OCI-LY1 (cell line): ENCODE measurements around the gene NSUN2.
"Not testable (repeated sequence)": the region's sequence is repeated elsewhere in the genome, so short reads cannot be mapped to it uniquely, and the experiment has no call there.

Experiments
- H2AFZ ChIP-seq: fragments of 200-600 bp; sonication (generic), shearing (Covaris generic); 2 replicates; pipeline ENCODE4 v1.6.0; 2014; ENCODE audit warnings: antibody characterized with exemption, mild to moderate bottlenecking, low read length
- H3F3A ChIP-seq: fragments of 200-600 bp; sonication (generic), shearing (Covaris generic); 2 replicates; pipeline ENCODE4 v1.6.0; 2014; ENCODE audit warnings: mild to moderate bottlenecking, antibody characterized with exemption, low read length, moderate library complexity; ENCODE audit not compliant: insufficient read depth
- H3K27ac ChIP-seq: fragments of 200-600 bp; sonication (generic); 2 replicates; pipeline ENCODE4 v1.5.1; 2014; ENCODE audit warnings: low read length, mixed run types, mild to moderate bottlenecking, low read depth; ENCODE audit not compliant: poor library complexity, severe bottlenecking
- H3K27me3 ChIP-seq: fragments of 200-600 bp; sonication (generic); 2 replicates; pipeline ENCODE4 v1.6.0; 2014; ENCODE audit warnings: antibody characterized with exemption, mild to moderate bottlenecking, low read length, moderate library complexity; ENCODE audit not compliant: insufficient read depth
- H3K36me3 ChIP-seq: fragments of 200-600 bp; sonication (generic); 2 replicates; pipeline ENCODE4 v1.6.1; 2014; ENCODE audit warnings: mild to moderate bottlenecking, antibody characterized with exemption, low read length, moderate library complexity, mixed read lengths; ENCODE audit not compliant: insufficient read depth
- H3K4me1 ChIP-seq: fragments of 200-600 bp; sonication (generic); 2 replicates; pipeline ENCODE4 v1.5.1; 2014; ENCODE audit warnings: mild to moderate bottlenecking, low read length, moderate library complexity; ENCODE audit not compliant: insufficient read depth, severe bottlenecking
- H3K4me2 ChIP-seq: fragments of 200-600 bp; sonication (generic), shearing (Covaris generic); 2 replicates; pipeline ENCODE4 v1.6.1; 2014; ENCODE audit warnings: low read length
- H3K4me3 ChIP-seq: fragments of 200-600 bp; sonication (generic); 2 replicates; pipeline ENCODE4 v1.5.1; 2014; ENCODE audit warnings: low read length, low read depth, mild to moderate bottlenecking, mixed read lengths; ENCODE audit not compliant: poor library complexity, severe bottlenecking
- H3K79me2 ChIP-seq: fragments of 200-600 bp; shearing (Covaris generic); 2 replicates; pipeline ENCODE4 v1.6.1; 2016; ENCODE audit warnings: mixed run types, low read length, mixed read lengths; ENCODE audit not compliant: insufficient read depth
- H3K9ac ChIP-seq: fragments of 200-600 bp; sonication (generic), shearing (Covaris generic); 2 replicates; pipeline ENCODE4 v1.6.1; 2014; ENCODE audit warnings: mild to moderate bottlenecking, low read length, mixed read lengths
- H3K9me2 ChIP-seq: fragments of 200-600 bp; sonication (generic), shearing (Covaris generic); 2 replicates; pipeline ENCODE4 v1.6.1; 2014; ENCODE audit warnings: low read depth, mild to moderate bottlenecking, low read length, mixed read lengths
- H3K9me3 ChIP-seq: fragments of 200-600 bp; shearing (Covaris generic); 2 replicates; pipeline ENCODE4 v1.6.1; 2014; ENCODE audit warnings: low read length, mixed read lengths
- H4K20me1 ChIP-seq: fragments of 200-600 bp; sonication (generic), shearing (Covaris generic); 2 replicates; pipeline ENCODE4 v1.6.0; 2016; ENCODE audit warnings: mild to moderate bottlenecking, low read length; ENCODE audit not compliant: insufficient read depth
- CTCF ChIP-seq: fragments of 200-600 bp; sonication (generic), shearing (Covaris generic); IDR thresholded peaks from 2 replicates; pipeline ENCODE4 v1.5.1; 2017; ENCODE audit warnings: mild to moderate bottlenecking, antibody characterized with exemption, low read length, moderate library complexity, mixed read lengths
- EZH2 ChIP-seq: fragments of 200-600 bp; sonication (generic), shearing (Covaris generic); IDR thresholded peaks from 2 replicates; pipeline ENCODE4 v1.8.0; 2017; ENCODE audit warnings: borderline replicate concordance, mixed run types, mild to moderate bottlenecking, antibody characterized with exemption, low read length, moderate library complexity, mixed read lengths

NSUN2 gene

GRCh38 chr5:6673963-6674362, 41.1 kb upstream of the NSUN2 start:
- Histone ChIP-seq H2AFZ (no peak overlapping the region), H3K4me3 (no peak overlapping the region), H3F3A (no peaks in the 10 kb centered on the region), H3K9me3 (no peaks in the 10 kb centered on the region), H3K4me1 (no peaks in the 10 kb centered on the region), H4K20me1 (no peaks in the 10 kb centered on the region), H3K79me2 (no peaks in the 10 kb centered on the region), H3K27ac (no peak overlapping the region), H3K36me3 (peaks cover 15% of the 10 kb centered on the region), H3K9me2 (no peaks in the 10 kb centered on the region), H3K9ac (no peak overlapping the region), H3K27me3 (no peaks in the 10 kb centered on the region), H3K4me2 (no peak overlapping the region)
- TF ChIP-seq EZH2: no peak
- no peak for TF ChIP-seq CTCF

- TF ChIP-seq CTCF (no peak), EZH2 (no peak)
- Histone ChIP-seq H3K36me3 (peaks cover 15% of the 10 kb centered on the region), H3K27me3 (no peaks in the 10 kb centered on the region), H3K9ac (no peak overlapping the region), H3F3A (no peaks in the 10 kb centered on the region), H3K9me3 (no peaks in the 10 kb centered on the region), H4K20me1 (no peaks in the 10 kb centered on the region), H3K4me1 (no peaks in the 10 kb centered on the region), H3K9me2 (no peaks in the 10 kb centered on the region), H3K4me2 (no peak overlapping the region), H3K79me2 (no peaks in the 10 kb centered on the region), H2AFZ (no peak overlapping the region), H3K27ac (no peak overlapping the region), H3K4me3 (no peak overlapping the region)
These were observed 40.2 kb upstream of the NSUN2 start for GRCh38 chr5:6673031-6673430.

GRCh38 chr5:6668717-6669116, 35.9 kb upstream of the NSUN2 start:
- not testable (repeated sequence) for H3K9ac ChIP-seq, H2AFZ ChIP-seq, H3K27ac ChIP-seq, H3K27me3 ChIP-seq, H3K79me2 ChIP-seq, H3K4me3 ChIP-seq, H4K20me1 ChIP-seq, H3K4me2 ChIP-seq, H3K9me2 ChIP-seq, H3F3A ChIP-seq, H3K9me3 ChIP-seq
- Histone ChIP-seq H3K36me3 (peaks cover 26% of the 10 kb centered on the region), H3K4me1 (peaks cover 14% of the 10 kb centered on the region)

GRCh38 chr5:6667648-6668047, 34.8 kb upstream of the NSUN2 start:
- Histone ChIP-seq H3K9ac (no peak overlapping the region), H4K20me1 (no peaks in the 10 kb centered on the region), H3K79me2 (no peaks in the 10 kb centered on the region), H3K9me2 (no peaks in the 10 kb centered on the region), H3F3A (no peaks in the 10 kb centered on the region), H3K27me3 (no peaks in the 10 kb centered on the region), H3K4me1 (peaks cover 14% of the 10 kb centered on the region), H3K27ac (no peak overlapping the region), H3K4me2 (no peak overlapping the region), H2AFZ (no peak overlapping the region), H3K4me3 (no peak overlapping the region), H3K9me3 (no peaks in the 10 kb centered on the region), H3K36me3 (peaks cover 27% of the 10 kb centered on the region)
- no peak for TF ChIP-seq CTCF
- TF ChIP-seq EZH2: no peak
